Left ventricle myocardium inferior (tissue), 1 donor: ENCODE results near the gene RNF146. TPM values are rescaled to one million over a fixed set of nuclear protein-coding genes. Genes with fewer than 3 reads are reported as not detected.
"Not testable (repeated sequence)": the region's sequence is repeated elsewhere in the genome, so short reads cannot be mapped to it uniquely, and the experiment has no call there.

Source experiments
- DNase-seq: peaks from one replicate; pipeline ENCODE4 v3.0.0-alpha.2; 2020
- H3K27ac ChIP-seq: fragments of 200-600 bp; replicated peaks from 2 replicates; pipeline ENCODE4 v1.8.0; 2021
- H3K27me3 ChIP-seq: fragments of 200-600 bp; 2 replicates; pipeline ENCODE4 v1.8.0; 2021; ENCODE audit warnings: low read depth
- H3K36me3 ChIP-seq: fragments of 200-600 bp; 2 replicates; pipeline ENCODE4 v1.8.0; 2021
- H3K4me1 ChIP-seq: fragments of 200-600 bp; 2 replicates; pipeline ENCODE4 v1.8.0; 2021
- H3K4me3 ChIP-seq: fragments of 200-600 bp; 2 replicates; pipeline ENCODE4 v1.8.0; 2021; ENCODE audit warnings: mild to moderate bottlenecking, moderate library complexity
- H3K9me3 ChIP-seq: fragments of 200-600 bp; replicated peaks from 2 replicates; pipeline ENCODE4 v1.8.0; 2021
- intact Hi-C: fragments of 100-400 bp; cut with micrococcal nuclease; formaldehyde crosslinking; loops from one replicate; pipeline ENCODE4 v1.11.0; 2022
- long read RNA-seq: library from polyadenylated mRNA; unstranded; transcript quantifications from one replicate; pipeline ENCODE4 v2.0.0, GENCODE V29; 2021
- total RNA-seq: library from RNA; stranded (reverse); fragmentation: NEBNext Ultra II Directional; extraction: Animal tissue kit (Norgen Biotek cat#: 25700); gene quantifications from one replicate; pipeline ENCODE4 v1.2.1, GENCODE V29; 2021
- TF ChIP-seq, protein P1 (sequence below): fragments of 200-600 bp; IDR thresholded peaks from 2 replicates; pipeline ENCODE4 v1.8.0; 2021; ENCODE audit warnings: antibody characterized with exemption, mild to moderate bottlenecking, borderline replicate concordance
- donor health status: DM: no; HTN: yes; CAD: no; lungs with severe emphysema.

RNF146 gene, protein sequence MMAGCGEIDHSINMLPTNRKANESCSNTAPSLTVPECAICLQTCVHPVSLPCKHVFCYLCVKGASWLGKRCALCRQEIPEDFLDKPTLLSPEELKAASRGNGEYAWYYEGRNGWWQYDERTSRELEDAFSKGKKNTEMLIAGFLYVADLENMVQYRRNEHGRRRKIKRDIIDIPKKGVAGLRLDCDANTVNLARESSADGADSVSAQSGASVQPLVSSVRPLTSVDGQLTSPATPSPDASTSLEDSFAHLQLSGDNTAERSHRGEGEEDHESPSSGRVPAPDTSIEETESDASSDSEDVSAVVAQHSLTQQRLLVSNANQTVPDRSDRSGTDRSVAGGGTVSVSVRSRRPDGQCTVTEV
- 48.7 TPM for total RNA-seq
- long read RNA-seq, transcript RNF146-204 (4 exons, 884 nt): major isoform, 8 of 16 reads
- long read RNA-seq, partial matches to known transcripts: 0 of 16 reads
- long read RNA-seq, other reads (novel, unspliced or antisense): 5 of 16 reads

DNA sequence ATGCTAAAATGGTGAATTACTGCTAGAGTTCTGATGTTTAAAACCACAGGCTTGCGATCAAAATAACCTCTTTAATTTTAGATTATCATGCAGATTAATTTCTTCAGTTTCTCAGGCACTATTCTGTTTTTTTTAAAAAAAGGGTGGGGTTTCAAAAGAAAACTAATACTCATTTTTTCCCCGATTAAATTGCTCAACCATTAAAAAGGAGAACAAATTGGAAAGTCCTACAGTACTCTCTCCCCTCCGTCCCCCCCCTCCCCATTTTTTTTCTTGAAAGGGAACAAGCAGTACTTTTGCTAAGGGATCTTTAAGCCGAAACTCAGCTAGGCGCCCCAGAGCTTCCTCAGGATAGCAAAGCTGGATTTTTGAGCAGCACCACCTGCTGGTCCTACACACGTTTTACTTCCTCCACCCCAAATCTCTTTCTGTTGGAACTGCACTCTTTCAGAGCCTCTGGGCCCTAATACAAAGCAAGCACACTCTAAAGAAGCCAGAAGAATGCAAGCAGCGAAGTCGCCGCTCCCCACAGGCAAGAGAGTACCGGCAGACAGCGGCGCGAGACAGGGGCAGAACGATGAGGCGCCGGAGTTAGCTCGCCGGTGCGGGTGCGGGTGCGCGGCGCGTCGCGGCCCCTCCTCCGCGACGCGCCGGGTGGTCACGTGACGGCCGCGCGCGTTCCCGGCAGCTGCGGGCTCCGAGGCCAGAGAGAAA lies at the start of gene RNF146:
TSS of gene RNF146 (plus strand) at position 687 of the 714 bp plus-strand sequence. CDS start 13,475 bp downstream, outside the sequence.
- no peaks in the 10 kb centered on the region for H3K27me3 ChIP-seq
- peak; percentile 86 for DNase-seq
- H3K36me3 ChIP-seq: no peaks in the 10 kb centered on the region
- peak within 1 kb of the TSS; percentile 94 for H3K4me3 ChIP-seq
- TF ChIP-seq, protein P1, sequence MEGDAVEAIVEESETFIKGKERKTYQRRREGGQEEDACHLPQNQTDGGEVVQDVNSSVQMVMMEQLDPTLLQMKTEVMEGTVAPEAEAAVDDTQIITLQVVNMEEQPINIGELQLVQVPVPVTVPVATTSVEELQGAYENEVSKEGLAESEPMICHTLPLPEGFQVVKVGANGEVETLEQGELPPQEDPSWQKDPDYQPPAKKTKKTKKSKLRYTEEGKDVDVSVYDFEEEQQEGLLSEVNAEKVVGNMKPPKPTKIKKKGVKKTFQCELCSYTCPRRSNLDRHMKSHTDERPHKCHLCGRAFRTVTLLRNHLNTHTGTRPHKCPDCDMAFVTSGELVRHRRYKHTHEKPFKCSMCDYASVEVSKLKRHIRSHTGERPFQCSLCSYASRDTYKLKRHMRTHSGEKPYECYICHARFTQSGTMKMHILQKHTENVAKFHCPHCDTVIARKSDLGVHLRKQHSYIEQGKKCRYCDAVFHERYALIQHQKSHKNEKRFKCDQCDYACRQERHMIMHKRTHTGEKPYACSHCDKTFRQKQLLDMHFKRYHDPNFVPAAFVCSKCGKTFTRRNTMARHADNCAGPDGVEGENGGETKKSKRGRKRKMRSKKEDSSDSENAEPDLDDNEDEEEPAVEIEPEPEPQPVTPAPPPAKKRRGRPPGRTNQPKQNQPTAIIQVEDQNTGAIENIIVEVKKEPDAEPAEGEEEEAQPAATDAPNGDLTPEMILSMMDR: peak; percentile 84
- intact Hi-C loops: no loop called here
- H3K27ac ChIP-seq: peak within 1 kb of the TSS; percentile 100
- H3K9me3 ChIP-seq: no peaks in the 10 kb centered on the region
- peaks cover 57% of the 10 kb centered on the region for H3K4me1 ChIP-seq

DNA sequence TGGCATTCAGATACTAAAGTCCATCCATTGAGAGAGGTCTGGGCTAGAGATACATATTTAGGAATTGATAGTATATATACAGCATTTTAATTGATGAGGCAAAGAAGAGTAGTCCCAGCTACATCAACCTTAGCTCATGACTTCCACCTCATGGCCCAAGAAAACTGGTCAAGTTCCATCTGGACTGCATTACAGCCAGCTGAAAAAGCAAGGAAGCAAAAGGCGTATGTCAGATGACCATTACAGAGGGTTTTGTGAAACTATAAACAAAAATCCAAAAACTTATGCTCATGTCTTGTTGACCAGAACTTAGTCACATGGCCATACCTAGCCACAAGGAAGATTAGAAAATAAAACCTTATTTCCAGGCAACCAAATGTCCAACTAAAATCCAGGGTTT lies 46.8 kb upstream of the RNF146 start:
- TF ChIP-seq, protein P1: no peak
- H3K4me3 ChIP-seq: no peak overlapping the region
- no peaks in the 10 kb centered on the region for H3K36me3 ChIP-seq
- no peaks in the 10 kb centered on the region for H3K4me1 ChIP-seq
- no peak for DNase-seq
- H3K27ac ChIP-seq: peak overlapping the region; percentile 51
- H3K27me3 ChIP-seq: peaks cover 8% of the 10 kb centered on the region
- H3K9me3 ChIP-seq: no peaks in the 10 kb centered on the region
- intact Hi-C loops: no loop called here

DNA sequence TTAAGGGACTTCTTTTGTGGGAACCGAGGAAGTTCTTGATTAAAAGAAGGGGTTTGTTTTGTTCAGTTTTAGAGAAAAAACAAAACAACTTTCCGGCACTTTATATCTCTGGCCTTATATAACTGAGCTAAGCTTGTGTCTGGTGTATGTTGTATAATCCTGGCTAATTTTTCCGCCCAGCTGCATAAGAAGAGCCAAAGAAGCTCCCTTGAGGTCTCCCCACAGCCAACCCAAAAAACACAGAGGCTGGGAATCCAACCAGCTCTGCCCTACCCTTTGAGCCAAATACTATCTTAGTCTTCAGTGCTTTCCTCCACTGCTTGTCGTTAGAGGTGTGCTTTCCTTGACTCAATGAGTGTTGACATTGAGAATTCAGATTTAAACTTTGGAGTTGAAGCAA lies 45.5 kb upstream of the RNF146 start:
- TF ChIP-seq, protein P1: no peak
- Histone ChIP-seq H3K36me3 (no peaks in the 10 kb centered on the region), H3K9me3 (no peaks in the 10 kb centered on the region), H3K4me1 (no peaks in the 10 kb centered on the region), H3K27me3 (peaks cover 8% of the 10 kb centered on the region), H3K4me3 (no peak overlapping the region), H3K27ac (peak overlapping the region; percentile 51)
- DNase-seq: no peak
- intact Hi-C loops: no loop called here

DNA sequence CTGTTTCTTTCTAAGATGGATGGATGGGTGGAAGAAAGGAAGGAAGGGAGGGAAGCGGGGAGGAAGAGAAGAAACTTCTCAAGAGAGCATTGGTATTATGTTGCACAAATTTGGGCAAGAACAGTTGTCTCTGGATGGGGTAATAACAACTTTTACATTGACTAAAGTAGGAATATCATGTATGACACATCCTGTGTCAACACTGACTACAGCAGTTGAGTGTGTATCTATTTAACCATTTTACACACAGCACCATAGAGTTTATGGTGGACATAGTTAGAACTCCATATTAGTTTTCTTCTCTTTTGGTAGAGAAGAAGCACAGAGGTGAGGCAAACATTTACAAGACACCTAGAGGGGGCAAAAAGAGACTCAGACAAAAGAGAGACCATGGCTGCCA lies 44.2 kb upstream of the RNF146 start:
- H3K4me3 ChIP-seq: no peak overlapping the region
- H3K36me3 ChIP-seq: no peaks in the 10 kb centered on the region
- intact Hi-C loops: no loop called here
- peaks cover 8% of the 10 kb centered on the region for H3K27me3 ChIP-seq
- DNase-seq: no peak
- no peaks in the 10 kb centered on the region for H3K9me3 ChIP-seq
- H3K27ac ChIP-seq: no peak overlapping the region
- TF ChIP-seq, protein P1: no peak
- no peaks in the 10 kb centered on the region for H3K4me1 ChIP-seq

DNA sequence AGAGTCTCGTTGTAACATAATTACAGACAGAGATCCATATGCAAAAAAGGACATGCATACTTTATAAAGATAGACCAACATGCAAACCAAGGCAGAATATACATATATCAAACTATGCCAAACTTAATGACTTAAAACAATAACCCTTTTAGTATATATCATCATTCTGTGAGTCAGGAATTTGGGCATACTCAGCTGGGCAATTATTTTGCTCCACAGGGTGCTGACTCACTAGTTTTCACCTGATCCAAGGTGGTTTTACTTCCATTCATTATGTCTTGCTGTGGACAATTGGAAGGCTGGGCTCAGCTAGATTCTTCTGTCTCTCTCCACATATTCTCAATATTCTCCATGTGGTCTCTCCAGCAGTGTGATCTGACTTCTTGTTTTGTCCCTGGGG lies 41.2 kb upstream of the RNF146 start:
- H3K4me1 ChIP-seq: no peaks in the 10 kb centered on the region
- peaks cover 11% of the 10 kb centered on the region for H3K9me3 ChIP-seq
- H3K27ac ChIP-seq: no peak overlapping the region
- intact Hi-C loops: no loop called here
- H3K27me3 ChIP-seq: peaks cover 3% of the 10 kb centered on the region
- DNase-seq: no peak
- TF ChIP-seq, protein P1: no peak
- H3K4me3 ChIP-seq: no peak overlapping the region
- H3K36me3 ChIP-seq: no peaks in the 10 kb centered on the region

DNA sequence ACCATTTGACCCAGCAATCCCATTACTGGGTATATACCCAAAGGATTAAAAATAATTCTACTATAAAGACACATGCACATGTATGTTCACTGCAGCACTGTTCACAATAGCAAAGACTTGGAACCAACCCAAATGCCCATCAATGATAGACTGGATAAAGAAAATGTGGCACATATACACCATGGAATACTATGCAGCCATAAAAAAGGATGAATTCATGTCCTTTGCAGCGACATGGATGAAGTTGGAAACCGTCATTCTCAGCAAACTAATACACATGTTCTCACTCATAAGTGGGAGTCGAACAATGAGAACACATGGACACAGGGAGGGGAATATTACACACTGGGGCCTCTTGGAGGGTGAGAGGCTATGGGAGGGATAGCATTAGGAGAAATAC lies 32.8 kb upstream of the RNF146 start:
- H3K27me3 ChIP-seq, H3K36me3 ChIP-seq, intact Hi-C loops, H3K27ac ChIP-seq, H3K4me3 ChIP-seq, DNase-seq, H3K4me1 ChIP-seq: not testable (repeated sequence)
- H3K9me3 ChIP-seq: peaks cover 63% of the 10 kb centered on the region
